GM23338 (cell line): ENCODE measurements around the gene RTP5. TPM values are rescaled to one million over a fixed set of nuclear protein-coding genes. Genes with fewer than 3 reads are reported as not detected.

Experiments used
- ATAC-seq: fragments of 200-7000 bp; cut with Tn5 transposase; 3 replicates; pipeline ENCODE4 v1.9.1; 2020
- DNase-seq: peaks from one replicate; pipeline ENCODE4 v3.0.0-alpha.2; 2015; ENCODE audit warnings: low spot score
- H2AFZ ChIP-seq: fragments of 200-600 bp; sonication (generic); 2 replicates; pipeline ENCODE4 v1.8.0; 2016; ENCODE audit warnings: antibody characterized with exemption, mild to moderate bottlenecking, moderate library complexity
- H3F3A ChIP-seq: fragments of 200-600 bp; sonication (generic); replicated peaks from 2 replicates; pipeline ENCODE4 v1.8.0; 2017; ENCODE audit warnings: antibody characterized with exemption, mixed run types, low read depth
- H3K27ac ChIP-seq: fragments of 200-600 bp; sonication (generic); 2 replicates; pipeline ENCODE4 v1.6.1; 2016; ENCODE audit warnings: low read depth
- H3K27me3 ChIP-seq: fragments of 200-600 bp; sonication (generic); 2 replicates; pipeline ENCODE4 v1.8.0; 2016; ENCODE audit warnings: mild to moderate bottlenecking, mixed run types, moderate library complexity; ENCODE audit not compliant: insufficient read depth
- H3K36me3 ChIP-seq: fragments of 200-600 bp; sonication (generic); 2 replicates; pipeline ENCODE4 v1.8.0; 2016; ENCODE audit warnings: mild to moderate bottlenecking; ENCODE audit not compliant: insufficient read depth
- H3K4me1 ChIP-seq: fragments of 200-600 bp; sonication (generic); 2 replicates; pipeline ENCODE4 v1.8.0; 2016; ENCODE audit warnings: mild to moderate bottlenecking, moderate library complexity; ENCODE audit not compliant: insufficient read depth
- H3K4me2 ChIP-seq: fragments of 200-600 bp; sonication (generic); 2 replicates; pipeline ENCODE4 v1.7.1; 2017; ENCODE audit warnings: mixed run types
- H3K4me3 ChIP-seq: fragments of 200-600 bp; sonication (generic); 2 replicates; pipeline ENCODE4 v1.6.1; 2016; ENCODE audit warnings: mixed run types
- H3K79me2 ChIP-seq: fragments of 200-600 bp; sonication (generic); replicated peaks from 2 replicates; pipeline ENCODE4 v1.8.0; 2017; ENCODE audit warnings: mild to moderate bottlenecking; ENCODE audit not compliant: insufficient read depth
- H3K9me2 ChIP-seq: fragments of 200-600 bp; sonication (generic); 2 replicates; pipeline ENCODE4 v1.8.0; 2017; ENCODE audit not compliant: insufficient read depth
- H4K20me1 ChIP-seq: fragments of 200-600 bp; sonication (generic); replicated peaks from 2 replicates; pipeline ENCODE4 v1.8.0; 2017; ENCODE audit warnings: mild to moderate bottlenecking; ENCODE audit not compliant: insufficient read depth
- H3K27ac Mint-ChIP-seq: 2 replicates; pipeline ENCODE4 v1.8.0; 2020; ENCODE audit warnings: inconsistent platforms, mild to moderate bottlenecking, moderate library complexity, mixed read lengths
- H3K27me3 Mint-ChIP-seq: 3 replicates; pipeline ENCODE4 v1.8.0; 2022; ENCODE audit warnings: low read depth, mild to moderate bottlenecking, moderate library complexity, mixed read lengths, inconsistent platforms; ENCODE audit not compliant: insufficient read depth, poor library complexity
- H3K36me3 Mint-ChIP-seq: 3 replicates; pipeline ENCODE4 v1.8.0; 2021; ENCODE audit warnings: low read depth, mild to moderate bottlenecking, inconsistent platforms, moderate library complexity, mixed read lengths
- H3K4me1 Mint-ChIP-seq: 3 replicates; pipeline ENCODE4 v1.8.0; 2020; ENCODE audit warnings: mild to moderate bottlenecking, inconsistent platforms, mixed read lengths
- H3K4me3 Mint-ChIP-seq: 3 replicates; pipeline ENCODE4 v1.8.0; 2021; ENCODE audit warnings: moderate library complexity, mild to moderate bottlenecking, inconsistent platforms, mixed read lengths
- H3K9me3 Mint-ChIP-seq: 3 replicates; pipeline ENCODE4 v1.8.0; 2020; ENCODE audit warnings: moderate library complexity, mild to moderate bottlenecking, inconsistent platforms, mixed read lengths
- CREB1 ChIP-seq: fragments of 250-450 bp; sonication (Bioruptor Pico); IDR thresholded peaks from 2 replicates; pipeline ENCODE4 v1.5.0; 2020; ENCODE audit warnings: low read depth, mild to moderate bottlenecking, moderate library complexity
- EZH2 ChIP-seq: fragments of 200-600 bp; sonication (generic); IDR thresholded peaks from one replicate; pipeline ENCODE4 v1.8.0; 2017; ENCODE audit warnings: antibody characterized with exemption, mild to moderate bottlenecking, low read depth; ENCODE audit not compliant: unreplicated experiment
- EZH2phosphoT487 ChIP-seq: fragments of 200-600 bp; sonication (generic); IDR thresholded peaks from one replicate; pipeline ENCODE4 v1.8.1; 2018; ENCODE audit warnings: antibody characterized with exemption; ENCODE audit not compliant: unreplicated experiment
- JUNB ChIP-seq: IDR thresholded peaks from one replicate; pipeline ENCODE4 v1.6.1; 2016; ENCODE audit warnings: antibody characterized with exemption; ENCODE audit not compliant: unreplicated experiment
- NANOG ChIP-seq: IDR thresholded peaks from 2 replicates; pipeline ENCODE4 v1.6.1; 2016; ENCODE audit warnings: antibody characterized with exemption, borderline replicate concordance
- POLR2AphosphoS5 ChIP-seq: IDR thresholded peaks from 2 replicates; pipeline ENCODE4 v1.6.1; 2016; ENCODE audit warnings: antibody characterized with exemption, low read depth
- REST ChIP-seq: IDR thresholded peaks from one replicate; pipeline ENCODE4 v1.6.1; 2018; ENCODE audit warnings: antibody characterized with exemption; ENCODE audit not compliant: unreplicated experiment
- ZNF114 ChIP-seq: fragments of 250-450 bp; sonication (Bioruptor Pico); IDR thresholded peaks from 2 replicates; pipeline ENCODE4 v1.5.0; 2020; ENCODE audit warnings: mild to moderate bottlenecking, moderate library complexity
- ZNF331 ChIP-seq: fragments of 250-450 bp; sonication (Bioruptor Pico); IDR thresholded peaks from 2 replicates; pipeline ENCODE4 v1.5.0; 2020; ENCODE audit warnings: low read depth, mild to moderate bottlenecking, moderate library complexity
- ZNF462 ChIP-seq: fragments of 250-450 bp; sonication (Bioruptor Pico); IDR thresholded peaks from 2 replicates; pipeline ENCODE4 v1.5.0; 2020; ENCODE audit warnings: mild to moderate bottlenecking, moderate library complexity
- polyA plus RNA-seq: library from polyadenylated mRNA; unstranded; fragments of >200 nt; fragmentation: Nextera tagmentation; extraction: Ambion mirVana; gene quantifications from 2 replicates; pipeline ENCODE4 v1.2.1, GENCODE V29; 2016
- total RNA-seq: library from RNA; depleted of rRNA; stranded (reverse); fragments of >200 nt; shearing (Covaris generic); gene quantifications from 2 replicates; pipeline ENCODE4 v1.2.3, GENCODE V29; 2014

RTP5 gene
- total and polyA plus RNA-seq, 2 experiments from 2014 or later: not detected

GRCh38 chr2:241848761-241849615 lies 20.5 kb upstream of the RTP5 start:
- ATAC-seq (no peak), DNase-seq (no peak)
- H3K4me3 Mint-ChIP-seq: no peak overlapping the region
- no peaks in the 10 kb centered on the region; the same call in 2 of the 3 replicates for H3K4me1 Mint-ChIP-seq
- no peaks in the 10 kb centered on the region for H3K9me2 ChIP-seq
- no peaks in the 10 kb centered on the region for H3K36me3 Mint-ChIP-seq
- no peak overlapping the region for H3K4me2 ChIP-seq
- no peak overlapping the region for H2AFZ ChIP-seq
- no peaks in the 10 kb centered on the region for H3K9me3 Mint-ChIP-seq
- no peaks in the 10 kb centered on the region for H3K36me3 ChIP-seq
- no peak overlapping the region for H3K4me3 ChIP-seq
- H3K27me3 Mint-ChIP-seq: peaks cover 29% of the 10 kb centered on the region
- H3K27ac ChIP-seq: no peak overlapping the region
- TF ChIP-seq JUNB (no peak), REST (no peak), EZH2 (no peak), POLR2AphosphoS5 (no peak), ZNF114 (no peak), CREB1 (CRISPR knock-in tag) (no peak), NANOG (no peak), ZNF462 (CRISPR knock-in tag) (no peak), ZNF331 (CRISPR knock-in tag) (no peak), EZH2phosphoT487 (no peak)
- no peaks in the 10 kb centered on the region for H3K79me2 ChIP-seq
- H3K4me1 ChIP-seq: no peaks in the 10 kb centered on the region
- no peaks in the 10 kb centered on the region for H3F3A ChIP-seq
- H4K20me1 ChIP-seq: no peaks in the 10 kb centered on the region
- no peak overlapping the region for H3K27ac Mint-ChIP-seq
- H3K27me3 ChIP-seq: peaks cover 13% of the 10 kb centered on the region
